A549 treated with CpdA at 1 μM for 4 hours (cell line): ENCODE data around the gene SF3B3. TPM values are rescaled to one million over a fixed set of nuclear protein-coding genes. Genes with fewer than 3 reads are reported as not detected.

ENCODE experiments used
- total RNA-seq: library from RNA; stranded (reverse); fragments of 200-300 nt; extraction: Qiagen RNA extraction; gene quantifications from 5 replicates; pipeline ENCODE4 v1.2.3, GENCODE V29; 2022; ENCODE audit warnings: low read depth

SF3B3 gene
- 154 to 236 TPM (median 203 TPM) in 5 replicates for total RNA-seq

GRCh38 chr16:70523743-70524398, at the start of gene SF3B3:
SF3B3 (plus strand) TSS chr16:70523816; CDS start chr16:70526657, 2,841 bp downstream.

DNA sequence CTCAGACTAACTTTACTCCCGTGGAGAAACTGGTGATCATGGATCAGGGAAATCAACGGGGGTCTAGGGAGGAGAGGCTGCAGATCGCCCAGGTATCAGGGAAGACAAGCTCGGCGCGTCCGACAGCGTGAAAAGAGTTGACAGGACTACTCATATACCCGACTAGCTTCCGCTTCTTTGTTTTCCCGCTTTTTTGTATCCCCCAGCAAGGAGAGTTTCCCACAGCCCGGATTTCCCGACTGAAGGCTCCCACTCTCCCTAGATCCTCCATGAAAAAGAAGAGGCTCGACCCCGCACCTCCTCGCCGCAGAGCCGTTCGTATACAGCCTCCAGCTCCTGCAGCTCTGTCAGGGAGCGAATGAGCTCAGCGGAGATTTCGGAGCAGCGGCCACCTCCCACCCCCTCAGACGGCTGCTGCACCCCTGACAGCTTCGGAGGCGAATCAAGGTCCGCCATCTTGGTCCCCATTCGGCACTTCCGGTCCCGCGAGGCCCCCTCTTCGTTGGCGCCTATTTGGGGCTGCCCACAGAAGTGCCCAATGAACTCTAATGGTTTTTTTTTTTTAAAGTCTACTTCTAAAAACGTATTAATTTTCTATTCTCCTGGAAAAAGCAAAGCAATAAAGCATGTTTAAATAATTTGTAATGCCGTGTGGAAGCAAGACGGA, 407 bp upstream of the SF3B3 start, which contains the start of gene COG4:
COG4 (minus strand) TSS at position 479 of the 667 bp plus-strand sequence; CDS start at position 468, 11 bp downstream.

Other genes starting within 250 kb of the SF3B3 start
- 98.0 to 111 TPM (median 104 TPM) in 5 replicates for gene AARS1, start 234.3 kb upstream of the SF3B3 start, total RNA-seq
- gene DDX19B, start 224.6 kb upstream of the SF3B3 start, total RNA-seq, result 29.3 to 35.7 TPM (median 31.9 TPM) in 5 replicates
- 39.1 to 41.8 TPM (median 40.1 TPM) in 5 replicates for gene DDX19A, start 176.9 kb upstream of the SF3B3 start, total RNA-seq
- gene ST3GAL2, start 84.7 kb upstream of the SF3B3 start, total RNA-seq, result 21.6 to 25.1 TPM (median 21.8 TPM) in 5 replicates
- gene FCSK, start 69.2 kb upstream of the SF3B3 start, total RNA-seq, result 4.2 to 6.3 TPM (median 5.7 TPM) in 5 replicates
- gene COG4, start 262 bp upstream of the SF3B3 start, total RNA-seq, result 25.2 to 33.8 TPM (median 31.8 TPM) in 5 replicates
- 0.44 to 1.0 TPM (median 0.58 TPM) in 5 replicates for gene IL34, start 122.7 kb downstream of the SF3B3 start, total RNA-seq
- 32.0 to 41.3 TPM (median 40.4 TPM) in 5 replicates for gene MTSS2, start 162.2 kb downstream of the SF3B3 start, total RNA-seq